IPS-20b (cell line): ENCODE data around the gene LRRC3.

ENCODE experiments used
- H3K27ac ChIP-seq: one replicate; pipeline ENCODE4 v1.5.1; 2013; ENCODE audit warnings: low read length
- H3K27me3 ChIP-seq: 2 replicates; pipeline ENCODE4 v1.6.1; 2013; ENCODE audit warnings: mild to moderate bottlenecking, low read length, inconsistent platforms; ENCODE audit not compliant: insufficient read depth
- H3K36me3 ChIP-seq: 2 replicates; pipeline ENCODE4 v1.6.1; 2013; ENCODE audit warnings: low read depth, mild to moderate bottlenecking, inconsistent platforms, low read length, moderate library complexity; ENCODE audit not compliant: insufficient read depth
- H3K4me1 ChIP-seq: 2 replicates; pipeline ENCODE4 v1.6.1; 2013; ENCODE audit warnings: mild to moderate bottlenecking, control low read depth, inconsistent platforms, low read length, moderate library complexity; ENCODE audit not compliant: insufficient read depth
- H3K4me3 ChIP-seq: 2 replicates; pipeline ENCODE4 v1.5.1; 2013; ENCODE audit warnings: mild to moderate bottlenecking, low read length, inconsistent platforms
- H3K9ac ChIP-seq: 2 replicates; pipeline ENCODE4 v1.6.1; 2013; ENCODE audit warnings: low read depth, mild to moderate bottlenecking, inconsistent platforms, low read length, moderate library complexity
- H3K9me3 ChIP-seq: 2 replicates; pipeline ENCODE4 v1.6.1; 2013; ENCODE audit warnings: mild to moderate bottlenecking, low read depth, low read length, inconsistent platforms; ENCODE audit not compliant: insufficient read depth

The LRRC3 gene

DNA sequence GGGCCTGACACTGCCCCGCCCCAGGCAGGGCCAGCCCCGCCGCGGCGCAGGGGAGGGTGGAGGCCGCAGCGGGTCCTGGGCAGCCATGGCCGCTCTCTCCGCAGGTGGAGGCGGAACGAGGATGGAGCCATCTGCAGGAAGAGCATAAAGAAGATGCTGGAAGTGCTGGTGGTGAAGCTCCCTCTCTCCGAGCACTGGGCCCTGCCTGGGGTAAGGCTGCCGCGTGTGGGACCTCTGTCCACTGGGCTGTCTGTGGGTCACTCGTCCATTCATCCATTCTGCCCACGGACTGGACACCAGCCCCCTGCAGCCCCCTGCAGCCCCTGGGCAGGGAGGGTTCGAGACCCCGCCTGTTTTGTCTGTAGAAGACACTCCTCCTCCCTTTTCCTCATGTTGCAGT, 18.4 kb upstream of the LRRC3 start:
- H3K27me3 ChIP-seq: no peaks in the 10 kb centered on the region
- H3K9me3 ChIP-seq: no peaks in the 10 kb centered on the region
- no peaks in the 10 kb centered on the region for H3K4me1 ChIP-seq
- H3K36me3 ChIP-seq: no peaks in the 10 kb centered on the region
- no peak overlapping the region for H3K27ac ChIP-seq
- H3K9ac ChIP-seq: no peak overlapping the region
- no peak overlapping the region for H3K4me3 ChIP-seq

DNA sequence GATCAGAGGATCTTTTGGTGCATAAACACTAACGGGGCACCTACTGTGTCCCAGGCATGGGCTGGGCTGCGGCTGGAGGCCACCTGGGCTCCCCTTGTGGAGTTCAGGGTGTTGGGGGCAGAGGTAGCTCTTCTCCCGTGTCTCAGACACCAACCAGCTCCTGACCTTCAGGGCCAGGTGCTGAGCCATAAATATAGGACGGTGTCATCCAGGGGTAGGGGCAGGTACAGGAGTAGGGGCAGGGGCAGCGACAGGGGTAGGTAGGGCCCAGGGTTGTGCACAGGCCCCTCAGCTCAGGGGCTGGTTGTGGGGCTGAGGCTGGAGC, 18.0 kb upstream of the LRRC3 start:
- Histone ChIP-seq H3K4me3 (no peak overlapping the region), H3K4me1 (no peaks in the 10 kb centered on the region), H3K9me3 (no peaks in the 10 kb centered on the region), H3K36me3 (no peaks in the 10 kb centered on the region), H3K27ac (no peak overlapping the region), H3K27me3 (no peaks in the 10 kb centered on the region), H3K9ac (no peak overlapping the region)

DNA sequence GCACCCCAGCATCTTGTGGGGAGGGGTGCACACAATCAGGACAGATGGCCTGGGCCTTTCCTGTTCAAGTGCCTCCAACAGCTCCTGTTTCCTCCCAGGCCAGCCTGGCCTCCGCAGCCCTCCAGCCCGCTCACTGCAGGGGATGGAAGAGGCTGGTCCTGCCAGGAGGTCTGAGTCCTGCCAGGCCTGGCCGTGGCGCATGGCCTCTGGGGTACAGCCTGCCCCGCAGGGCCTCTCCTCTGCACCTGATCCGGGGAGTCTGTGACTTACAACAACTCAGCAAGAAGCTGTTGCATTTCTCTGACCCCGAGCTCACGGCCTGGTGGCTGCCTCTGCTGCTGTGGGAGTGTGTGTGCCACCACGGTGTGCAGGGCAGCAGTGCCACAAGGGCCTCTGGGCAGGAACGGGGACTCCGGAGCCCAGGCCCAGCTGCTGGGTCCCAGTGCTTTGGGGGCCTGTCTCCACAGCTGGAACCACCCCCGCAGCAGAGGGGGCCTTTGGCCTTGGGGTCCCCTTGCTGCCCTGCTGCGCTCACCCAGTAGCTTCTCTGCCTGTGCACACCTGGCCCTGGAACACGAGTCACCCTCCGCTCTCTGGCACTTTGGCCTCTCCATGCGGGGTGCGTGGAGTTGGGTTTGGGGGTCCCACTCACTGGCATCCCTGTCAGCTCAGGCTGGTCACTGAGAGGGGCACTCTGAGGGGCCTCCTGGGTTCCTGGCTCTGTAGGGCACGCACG, 17.4 kb upstream of the LRRC3 start:
- Histone ChIP-seq H3K27me3 (no peaks in the 10 kb centered on the region), H3K4me1 (no peaks in the 10 kb centered on the region), H3K9ac (no peak overlapping the region), H3K9me3 (no peaks in the 10 kb centered on the region), H3K27ac (no peak overlapping the region), H3K4me3 (no peak overlapping the region), H3K36me3 (no peaks in the 10 kb centered on the region)

DNA sequence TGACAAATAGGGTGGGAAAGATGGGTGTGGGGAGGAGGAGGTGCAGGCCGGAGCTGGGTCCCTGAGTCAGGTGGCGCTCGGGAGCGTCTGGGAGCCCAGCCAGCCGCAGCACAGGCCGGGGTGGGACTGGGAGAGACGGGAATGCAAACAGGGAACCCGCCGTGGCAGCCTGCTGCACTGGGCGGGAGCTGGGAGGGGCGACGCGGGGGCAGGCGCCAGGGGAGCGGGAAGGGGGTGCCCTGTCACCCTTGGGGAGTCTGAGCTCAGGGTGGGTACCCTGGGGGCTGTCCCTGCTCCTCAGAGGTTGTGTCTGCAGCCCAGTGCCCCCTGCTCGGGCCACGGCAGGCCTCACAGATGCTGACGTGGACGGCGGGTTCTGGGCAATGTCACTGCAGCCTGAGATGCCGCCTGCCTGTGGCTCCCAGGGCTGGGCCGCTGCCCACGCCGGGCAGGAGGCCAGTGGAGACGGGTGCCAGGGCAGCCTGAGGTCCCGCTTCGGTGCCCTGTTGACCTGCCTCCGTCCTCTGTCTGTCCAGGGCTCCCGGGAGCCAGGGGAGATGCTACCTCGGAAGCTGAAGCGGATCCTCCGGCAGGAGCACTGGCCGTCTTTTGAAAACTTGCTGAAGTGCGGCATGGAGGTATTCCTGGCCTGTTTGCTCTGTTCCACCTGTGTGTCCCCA, 16.6 kb upstream of the LRRC3 start:
- H3K4me3 ChIP-seq: no peak overlapping the region
- no peaks in the 10 kb centered on the region for H3K9me3 ChIP-seq
- no peaks in the 10 kb centered on the region for H3K27me3 ChIP-seq
- no peaks in the 10 kb centered on the region for H3K4me1 ChIP-seq
- no peak overlapping the region for H3K27ac ChIP-seq
- H3K36me3 ChIP-seq: no peaks in the 10 kb centered on the region
- no peak overlapping the region for H3K9ac ChIP-seq

DNA sequence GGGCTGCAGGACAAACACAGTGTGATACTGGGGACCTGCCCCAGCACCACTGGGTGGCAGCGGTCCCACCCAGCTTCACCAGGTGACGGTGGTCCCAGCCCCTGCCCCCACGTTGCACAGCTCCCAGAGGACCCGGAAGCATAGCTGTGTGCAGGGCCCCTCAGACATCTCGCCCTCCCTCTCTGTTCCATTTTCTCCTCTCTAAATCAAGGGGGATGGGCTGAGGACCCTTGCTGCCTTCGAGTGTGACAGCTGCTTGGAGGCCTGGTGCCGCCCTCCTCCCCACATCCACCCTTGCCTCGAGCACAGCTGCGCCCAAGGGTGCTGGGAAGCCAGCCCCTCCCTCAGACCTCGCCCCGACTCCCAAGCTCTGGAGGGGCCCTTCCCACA, 16.1 kb upstream of the LRRC3 start:
- Histone ChIP-seq H3K27ac (no peak overlapping the region), H3K4me1 (no peaks in the 10 kb centered on the region), H3K36me3 (no peaks in the 10 kb centered on the region), H3K4me3 (no peak overlapping the region), H3K9ac (no peak overlapping the region), H3K9me3 (no peaks in the 10 kb centered on the region), H3K27me3 (no peaks in the 10 kb centered on the region)

DNA sequence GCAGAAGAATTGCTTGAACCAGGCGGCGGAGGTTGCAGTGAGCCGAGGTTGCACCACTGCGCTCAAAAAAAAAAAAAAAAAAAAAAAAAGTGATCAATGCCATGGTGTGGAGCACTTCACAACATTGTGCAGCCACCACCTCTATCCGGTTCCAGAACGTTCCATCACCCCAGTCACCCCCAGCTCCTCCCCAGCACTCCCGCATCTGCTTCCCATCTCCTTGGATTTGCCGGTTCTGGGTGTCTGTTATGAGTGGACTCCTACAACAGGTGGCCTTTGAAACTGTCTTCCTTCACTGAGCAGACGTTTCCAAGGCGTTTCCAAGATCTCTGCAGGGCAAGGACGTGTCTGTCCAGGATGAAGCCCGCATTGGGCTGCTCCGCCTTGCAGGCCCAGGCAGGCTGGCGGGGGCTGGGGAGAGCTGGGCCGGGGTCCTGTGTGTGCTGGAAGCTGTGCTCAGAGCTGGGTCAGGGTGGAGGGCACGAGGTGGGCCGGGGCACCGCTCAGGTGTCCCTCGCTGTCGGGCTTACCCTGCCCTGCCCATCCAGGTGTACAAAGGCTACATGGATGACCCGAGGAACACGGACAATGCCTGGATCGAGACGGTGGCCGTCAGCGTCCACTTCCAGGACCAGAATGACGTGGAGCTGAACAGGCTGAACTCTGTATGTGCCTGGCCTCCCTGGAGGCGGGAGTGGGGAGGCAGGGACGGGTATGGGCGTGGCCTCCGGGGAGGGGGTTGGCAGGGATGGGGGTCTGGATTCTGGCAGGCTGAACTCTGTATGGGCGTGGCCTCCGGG, 14.9 kb upstream of the LRRC3 start:
- Histone ChIP-seq H3K9me3 (no peaks in the 10 kb centered on the region), H3K9ac (no peak overlapping the region), H3K27ac (no peak overlapping the region), H3K36me3 (no peaks in the 10 kb centered on the region), H3K27me3 (no peaks in the 10 kb centered on the region), H3K4me3 (no peak overlapping the region), H3K4me1 (no peaks in the 10 kb centered on the region)

DNA sequence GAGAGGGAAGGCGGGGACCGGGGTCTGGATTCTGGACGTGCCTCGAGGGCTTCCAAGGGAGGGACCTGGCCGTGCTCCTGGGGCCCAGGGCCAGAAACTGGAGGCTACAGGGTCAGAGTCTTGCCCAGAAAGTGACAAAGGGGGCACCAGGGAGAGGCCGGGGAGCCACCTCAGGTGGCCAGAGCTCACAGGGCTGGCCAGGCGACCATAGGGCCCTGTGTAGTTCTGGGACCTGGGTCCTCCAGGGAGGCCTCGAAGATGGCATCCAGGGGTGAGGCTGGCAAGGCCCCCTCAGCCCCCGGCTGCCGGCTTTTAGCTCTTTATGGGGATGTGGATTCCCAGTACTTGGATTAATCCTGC, 14.3 kb upstream of the LRRC3 start:
- no peaks in the 10 kb centered on the region for H3K36me3 ChIP-seq
- H3K4me1 ChIP-seq: no peaks in the 10 kb centered on the region
- H3K9me3 ChIP-seq: no peaks in the 10 kb centered on the region
- H3K27ac ChIP-seq: no peak overlapping the region
- H3K9ac ChIP-seq: no peak overlapping the region
- H3K27me3 ChIP-seq: no peaks in the 10 kb centered on the region
- no peak overlapping the region for H3K4me3 ChIP-seq

DNA sequence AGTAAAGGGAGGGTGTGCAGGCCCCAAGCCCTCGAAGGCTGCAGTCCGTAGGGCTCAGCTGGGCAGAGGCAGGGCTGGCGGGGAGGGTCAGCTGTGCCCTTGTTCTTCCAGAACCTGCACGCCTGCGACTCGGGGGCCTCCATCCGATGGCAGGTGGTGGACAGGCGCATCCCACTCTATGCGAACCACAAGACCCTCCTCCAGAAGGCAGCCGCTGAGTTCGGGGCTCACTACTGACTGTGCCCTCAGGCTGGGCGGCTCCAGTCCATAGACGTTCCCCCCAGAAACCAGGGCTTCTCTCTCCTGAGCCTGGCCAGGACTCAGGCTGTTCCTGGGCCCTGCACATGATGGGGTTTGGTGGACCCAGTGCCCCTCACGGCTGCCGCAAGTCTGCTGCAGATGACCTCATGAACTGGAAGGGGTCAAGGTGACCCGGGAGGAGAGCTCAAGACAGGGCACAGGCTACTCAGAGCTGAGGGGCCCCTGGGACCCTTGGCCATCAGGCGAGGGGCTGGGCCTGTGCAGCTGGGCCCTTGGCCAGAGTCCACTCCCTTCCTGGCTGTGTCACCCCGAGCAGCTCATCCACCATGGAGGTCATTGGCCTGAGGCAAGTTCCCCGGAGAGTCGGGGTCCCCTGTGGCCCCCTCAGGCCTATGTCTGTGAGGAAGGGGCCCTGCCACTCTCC, 13.6 kb upstream of the LRRC3 start:
- Histone ChIP-seq H3K9me3 (no peaks in the 10 kb centered on the region), H3K9ac (no peak overlapping the region), H3K27me3 (no peaks in the 10 kb centered on the region), H3K4me3 (no peak overlapping the region), H3K4me1 (no peaks in the 10 kb centered on the region), H3K27ac (no peak overlapping the region), H3K36me3 (no peaks in the 10 kb centered on the region)

DNA sequence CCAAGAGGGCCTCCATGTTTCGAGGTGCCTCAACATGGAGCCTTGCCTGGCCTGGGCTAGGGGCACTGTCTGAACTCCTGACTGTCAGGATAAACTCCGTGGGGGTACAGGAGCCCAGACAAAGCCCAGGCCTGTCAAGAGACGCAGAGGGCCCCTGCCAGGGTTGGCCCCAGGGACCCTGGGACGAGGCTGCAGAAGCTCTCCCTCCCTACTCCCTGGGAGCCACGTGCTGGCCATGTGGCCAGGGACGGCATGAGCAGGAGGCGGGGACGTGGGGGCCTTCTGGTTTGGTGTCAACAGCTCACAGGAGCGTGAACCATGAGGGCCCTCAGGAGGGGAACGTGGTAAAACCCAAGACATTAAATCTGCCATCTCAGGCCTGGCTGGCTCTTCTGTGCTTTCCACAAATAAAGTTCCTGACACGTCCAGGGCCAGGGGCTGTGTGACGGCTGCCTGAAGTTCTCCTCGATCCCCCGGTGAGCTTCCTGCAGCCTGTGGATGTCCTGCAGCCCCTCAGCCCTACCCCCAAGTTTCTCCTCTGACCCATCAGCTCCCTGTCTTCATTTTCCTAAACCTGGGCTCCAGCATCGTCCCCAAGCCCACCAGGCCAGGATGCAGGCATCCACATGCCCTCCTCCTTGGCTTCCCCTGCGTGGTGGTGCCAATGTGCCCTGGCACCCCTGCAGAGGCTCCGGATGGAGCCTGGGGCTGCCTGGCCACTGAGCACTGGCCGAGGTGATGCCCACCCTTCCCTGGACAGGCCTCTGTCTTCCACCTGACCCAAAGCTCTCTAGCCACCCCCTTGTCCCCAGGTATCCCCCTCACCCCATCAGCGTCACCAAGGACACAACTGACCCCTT, 12.8 kb upstream of the LRRC3 start:
- no peaks in the 10 kb centered on the region for H3K9me3 ChIP-seq
- no peaks in the 10 kb centered on the region for H3K36me3 ChIP-seq
- no peak overlapping the region for H3K27ac ChIP-seq
- H3K4me3 ChIP-seq: no peak overlapping the region
- H3K4me1 ChIP-seq: no peaks in the 10 kb centered on the region
- no peaks in the 10 kb centered on the region for H3K27me3 ChIP-seq
- no peak overlapping the region for H3K9ac ChIP-seq

DNA sequence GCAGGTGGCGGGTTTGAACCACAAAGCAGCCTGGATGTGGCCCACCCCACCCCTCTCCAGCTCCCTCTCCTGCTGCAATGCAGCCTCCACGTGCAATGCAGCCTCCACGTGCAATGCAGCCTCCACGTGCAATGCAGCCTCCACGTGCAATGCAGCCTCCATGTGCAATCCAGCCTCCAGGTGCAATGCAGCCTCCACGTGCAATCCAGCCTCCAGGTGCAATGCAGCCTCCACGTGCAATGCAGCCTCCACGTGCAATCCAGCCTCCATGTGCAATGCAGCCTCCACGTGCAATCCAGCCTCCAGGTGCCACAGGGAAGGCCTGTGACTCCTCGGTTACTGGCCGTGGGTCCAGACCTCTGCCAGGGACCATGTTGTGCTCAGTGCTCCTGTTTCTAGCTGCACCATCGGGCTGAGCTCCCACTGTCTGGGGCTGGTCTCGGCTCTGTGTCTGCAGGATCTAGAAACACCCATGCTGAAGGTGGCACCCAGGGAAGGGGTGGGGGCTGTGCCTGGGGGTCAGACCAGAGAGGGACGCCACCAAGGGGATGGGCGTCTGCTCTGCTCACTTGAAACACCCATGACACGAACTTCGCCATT, 11.9 kb upstream of the LRRC3 start:
- Histone ChIP-seq H3K27ac (no peak overlapping the region), H3K9ac (no peak overlapping the region), H3K36me3 (no peaks in the 10 kb centered on the region), H3K9me3 (no peaks in the 10 kb centered on the region), H3K4me3 (no peak overlapping the region), H3K27me3 (no peaks in the 10 kb centered on the region), H3K4me1 (no peaks in the 10 kb centered on the region)

DNA sequence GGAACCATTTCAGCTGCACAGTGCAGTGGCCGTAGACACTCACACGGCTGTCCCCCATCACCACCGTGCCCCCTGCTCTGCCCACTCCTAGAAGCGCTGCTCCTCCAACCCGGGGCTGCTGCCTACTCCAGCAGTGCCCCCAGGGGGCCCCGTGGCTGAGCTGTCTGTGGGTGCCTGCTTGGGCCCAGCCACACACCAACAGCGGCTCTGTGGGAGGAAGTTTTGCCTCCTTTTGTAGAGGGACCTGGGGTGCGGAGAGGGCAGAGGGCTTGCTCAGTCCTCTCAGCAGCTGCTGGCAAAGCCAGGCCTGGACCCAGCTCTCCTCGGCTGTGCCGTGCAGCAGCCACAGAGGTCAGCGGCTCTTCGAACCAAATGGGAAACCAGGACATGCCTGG, 11.4 kb upstream of the LRRC3 start:
- no peak overlapping the region for H3K9ac ChIP-seq
- H3K27me3 ChIP-seq: no peaks in the 10 kb centered on the region
- no peaks in the 10 kb centered on the region for H3K36me3 ChIP-seq

More for the DNA sequence above, 11.4 kb upstream of the LRRC3 start:
- H3K27ac ChIP-seq: no peak overlapping the region
- H3K4me1 ChIP-seq: no peaks in the 10 kb centered on the region
- H3K9me3 ChIP-seq: no peaks in the 10 kb centered on the region
- H3K4me3 ChIP-seq: no peak overlapping the region
